Mesendoderm (in vitro differentiated cells): ENCODE data around the gene EHMT2.
A peak's percentile ranks its signal among the peaks of the same experiment; 100 is the strongest.
"Not testable (repeated sequence)": the region's sequence is repeated elsewhere in the genome, so short reads cannot be mapped to it uniquely, and the experiment has no call there.

Source experiments
- DNase-seq: peaks from one replicate; pipeline ENCODE4 v3.0.0; 2013
- H2AK5ac ChIP-seq: 2 replicates; pipeline ENCODE4 v1.6.1; 2013; ENCODE audit warnings: low read length, inconsistent platforms
- H2BK120ac ChIP-seq: 2 replicates; pipeline ENCODE4 v1.6.1; 2013; ENCODE audit warnings: low read depth, mild to moderate bottlenecking, low read length, moderate library complexity, mixed read lengths
- H2BK15ac ChIP-seq: replicated peaks from 2 replicates; pipeline ENCODE4 v1.6.1; 2013; ENCODE audit warnings: low read depth, mild to moderate bottlenecking, moderate library complexity
- H2BK5ac ChIP-seq: 2 replicates; pipeline ENCODE4 v1.6.1; 2013; ENCODE audit warnings: low read length, inconsistent platforms
- H3K18ac ChIP-seq: 2 replicates; pipeline ENCODE4 v1.6.1; 2013; ENCODE audit warnings: mild to moderate bottlenecking, low read length, mixed read lengths
- H3K23ac ChIP-seq: one replicate; pipeline ENCODE4 v1.6.1; 2013; ENCODE audit warnings: low read length
- H3K27ac ChIP-seq: 2 replicates; pipeline ENCODE4 v1.5.1; 2013; ENCODE audit warnings: low read depth, mild to moderate bottlenecking, inconsistent platforms, low read length, moderate library complexity
- H3K27me3 ChIP-seq: 2 replicates; pipeline ENCODE4 v1.6.1; 2013; ENCODE audit warnings: low read length, control low read depth, mild to moderate bottlenecking, inconsistent platforms; ENCODE audit not compliant: insufficient read depth, poor library complexity
- H3K36me3 ChIP-seq: 2 replicates; pipeline ENCODE4 v1.6.1; 2013; ENCODE audit warnings: low read length, inconsistent platforms; ENCODE audit not compliant: control insufficient read depth, insufficient read depth
- H3K4ac ChIP-seq: one replicate; pipeline ENCODE4 v1.6.1; 2013; ENCODE audit warnings: low read depth, mild to moderate bottlenecking, low read length, moderate library complexity
- H3K4me1 ChIP-seq: 2 replicates; pipeline ENCODE4 v1.6.1; 2013; ENCODE audit warnings: low read depth, low read length, inconsistent platforms; ENCODE audit not compliant: control insufficient read depth
- H3K4me2 ChIP-seq: 2 replicates; pipeline ENCODE4 v1.6.1; 2013; ENCODE audit warnings: low read length
- H3K4me3 ChIP-seq: 2 replicates; pipeline ENCODE4 v1.5.1; 2013; ENCODE audit warnings: mild to moderate bottlenecking, low read length
- H3K56ac ChIP-seq: one replicate; pipeline ENCODE4 v1.6.1; 2013; ENCODE audit warnings: low read length
- H3K79me1 ChIP-seq: 2 replicates; pipeline ENCODE4 v1.6.1; 2013; ENCODE audit warnings: low read length, inconsistent platforms
- H3K79me2 ChIP-seq: 2 replicates; pipeline ENCODE4 v1.6.1; 2013; ENCODE audit warnings: mild to moderate bottlenecking, low read length; ENCODE audit not compliant: control insufficient read depth, insufficient read depth
- H3K9ac ChIP-seq: 2 replicates; pipeline ENCODE4 v1.6.1; 2013; ENCODE audit warnings: low read length, inconsistent platforms
- H4K5ac ChIP-seq: one replicate; pipeline ENCODE4 v1.6.1; 2013; ENCODE audit warnings: low read length
- H4K8ac ChIP-seq: one replicate; pipeline ENCODE4 v1.6.1; 2013; ENCODE audit warnings: low read depth, mild to moderate bottlenecking, control low read depth, low read length, moderate library complexity
- WGBS: extraction: QIAGEN DNeasy Blood & Tissue Kit; methylation state at CpG from one replicate; pipeline ENCODE4 v1.1.7; 2013; ENCODE audit warnings: low lambda C conversion rate, missing lambda C conversion rate; ENCODE audit not compliant: insufficient coverage; ENCODE audit errors: extremely low coverage; 5-methylcytosine and 5-hydroxymethylcytosine counted together

Gene EHMT2

GRCh38 chr6:31874084-31874670 lies 23.3 kb downstream of the EHMT2 start:
- H4K5ac ChIP-seq: no peak overlapping the region
- H2AK5ac ChIP-seq: no peak overlapping the region
- DNase-seq: no peak
- H3K18ac ChIP-seq: no peak overlapping the region
- no peak overlapping the region for H3K27ac ChIP-seq
- H3K4me2 ChIP-seq: no peak overlapping the region
- H3K79me1 ChIP-seq: no peaks in the 10 kb centered on the region
- H3K4me3 ChIP-seq: no peak overlapping the region
- WGBS: no CpG with 5 or more reads among the region's 4 CpGs
- H3K56ac ChIP-seq: no peak overlapping the region
- no peak overlapping the region for H2BK5ac ChIP-seq
- no peak overlapping the region for H3K4ac ChIP-seq
- no peak overlapping the region for H3K23ac ChIP-seq
- no peaks in the 10 kb centered on the region for H3K79me2 ChIP-seq
- H2BK15ac ChIP-seq: no peak overlapping the region
- H2BK120ac ChIP-seq: no peak overlapping the region
- no peaks in the 10 kb centered on the region for H3K36me3 ChIP-seq
- H3K27me3 ChIP-seq: no peaks in the 10 kb centered on the region
- no peak overlapping the region for H3K9ac ChIP-seq
- no peak overlapping the region for H4K8ac ChIP-seq
- H3K4me1 ChIP-seq: no peaks in the 10 kb centered on the region

DNA sequence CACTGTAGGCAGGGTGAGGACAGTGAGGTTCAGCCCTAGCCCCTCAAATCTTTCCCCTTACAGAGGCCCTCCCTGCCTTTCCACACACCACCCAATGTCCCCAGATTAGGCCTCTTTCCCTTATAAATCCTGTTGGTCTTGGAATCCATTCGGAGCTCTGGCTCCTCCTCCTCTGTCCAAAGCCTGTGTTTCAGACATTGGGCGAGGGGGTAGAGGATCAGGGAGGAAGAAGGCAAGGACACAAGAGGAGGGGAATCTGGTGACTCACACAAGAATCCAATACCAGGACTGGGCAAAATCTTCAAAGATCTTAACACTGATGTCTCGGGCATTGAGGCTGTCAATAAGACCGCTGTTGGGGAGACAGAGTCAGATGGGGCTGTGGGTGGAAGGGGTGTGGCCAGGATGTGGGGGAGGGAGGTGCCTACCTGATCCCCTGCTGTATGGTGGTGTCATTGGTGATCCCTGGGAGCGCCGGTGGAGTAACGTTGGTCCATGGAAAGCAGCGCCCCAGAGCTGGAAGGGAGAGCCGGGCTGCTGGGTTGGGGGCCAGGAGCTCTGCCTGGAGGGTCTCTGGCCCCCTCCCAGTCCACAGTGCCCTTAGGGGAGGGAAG lies 26.3 kb downstream of the EHMT2 start:
- no CpG with 5 or more reads among the region's 9 CpGs for WGBS
- no peak overlapping the region for H4K5ac ChIP-seq
- DNase-seq: peak; percentile 31
- no peak overlapping the region for H4K8ac ChIP-seq
- H3K4me1 ChIP-seq: no peaks in the 10 kb centered on the region
- no peaks in the 10 kb centered on the region for H3K36me3 ChIP-seq
- H3K56ac ChIP-seq: no peak overlapping the region
- no peaks in the 10 kb centered on the region for H3K79me1 ChIP-seq
- no peaks in the 10 kb centered on the region for H3K79me2 ChIP-seq
- H3K4ac ChIP-seq: no peak overlapping the region
- H2BK120ac ChIP-seq: no peak overlapping the region
- no peak overlapping the region for H3K4me3 ChIP-seq
- H3K27me3 ChIP-seq: no peaks in the 10 kb centered on the region
- no peak overlapping the region for H3K4me2 ChIP-seq
- H2AK5ac ChIP-seq: no peak overlapping the region
- no peak overlapping the region for H3K23ac ChIP-seq
- no peak overlapping the region for H3K27ac ChIP-seq
- H3K9ac ChIP-seq: no peak overlapping the region
- H2BK15ac ChIP-seq: no peak overlapping the region
- H3K18ac ChIP-seq: no peak overlapping the region
- H2BK5ac ChIP-seq: no peak overlapping the region

GRCh38 chr6:31870385-31870921 lies 27.0 kb downstream of the EHMT2 start:
- no CpG with 5 or more reads among the region's 16 CpGs for WGBS
- Histone ChIP-seq H3K4me2 (no peak overlapping the region), H3K23ac (no peak overlapping the region), H4K5ac (no peak overlapping the region), H2BK120ac (no peak overlapping the region), H3K56ac (no peak overlapping the region), H3K4me1 (no peaks in the 10 kb centered on the region), H3K27ac (no peak overlapping the region), H4K8ac (no peak overlapping the region), H3K79me1 (no peaks in the 10 kb centered on the region), H3K4ac (no peak overlapping the region), H3K4me3 (no peak overlapping the region), H2BK15ac (no peak overlapping the region), H3K36me3 (no peaks in the 10 kb centered on the region), H3K18ac (no peak overlapping the region), H2AK5ac (no peak overlapping the region), H2BK5ac (no peak overlapping the region), H3K9ac (no peak overlapping the region), H3K79me2 (no peaks in the 10 kb centered on the region), H3K27me3 (no peaks in the 10 kb centered on the region)
- no peak for DNase-seq

GRCh38 chr6:31869343-31869742 lies 28.2 kb downstream of the EHMT2 start:
- no CpG with 5 or more reads among the region's 8 CpGs for WGBS
- no peaks in the 10 kb centered on the region for H3K79me2 ChIP-seq
- no peak overlapping the region for H4K8ac ChIP-seq
- no peak for DNase-seq
- no peak overlapping the region for H4K5ac ChIP-seq
- H2BK5ac ChIP-seq: no peak overlapping the region
- no peaks in the 10 kb centered on the region for H3K79me1 ChIP-seq
- H3K9ac ChIP-seq: no peak overlapping the region
- no peak overlapping the region for H2AK5ac ChIP-seq
- no peak overlapping the region for H3K56ac ChIP-seq
- no peaks in the 10 kb centered on the region for H3K4me1 ChIP-seq
- H3K27ac ChIP-seq: no peak overlapping the region
- no peak overlapping the region for H2BK120ac ChIP-seq
- no peak overlapping the region for H3K4me3 ChIP-seq
- H3K23ac ChIP-seq: no peak overlapping the region
- H2BK15ac ChIP-seq: no peak overlapping the region
- H3K36me3 ChIP-seq: no peaks in the 10 kb centered on the region
- H3K27me3 ChIP-seq: no peaks in the 10 kb centered on the region
- no peak overlapping the region for H3K4me2 ChIP-seq
- no peak overlapping the region for H3K4ac ChIP-seq
- H3K18ac ChIP-seq: no peak overlapping the region

DNA sequence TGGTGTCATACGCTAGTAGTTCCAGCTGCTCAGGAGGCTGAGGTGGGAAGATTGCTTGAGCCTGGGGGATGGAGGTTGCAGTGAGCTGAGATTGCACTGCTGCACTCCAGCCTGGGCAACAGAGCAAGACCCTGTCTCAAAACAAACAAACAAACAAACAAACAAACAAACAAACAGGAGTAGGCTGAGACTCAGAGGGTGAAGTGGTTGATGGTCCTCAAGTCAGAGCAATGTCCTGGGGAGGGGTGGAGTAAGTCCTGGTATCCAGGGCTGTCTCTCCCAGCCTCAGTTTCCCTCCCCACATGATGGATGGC lies 28.9 kb downstream of the EHMT2 start:
- not testable (repeated sequence) for H3K56ac ChIP-seq, H3K36me3 ChIP-seq, H3K79me1 ChIP-seq, H4K5ac ChIP-seq, H3K4me1 ChIP-seq, DNase-seq, H2BK5ac ChIP-seq, H3K79me2 ChIP-seq, H3K23ac ChIP-seq, H3K27ac ChIP-seq, H2AK5ac ChIP-seq, H2BK120ac ChIP-seq, H3K27me3 ChIP-seq, H2BK15ac ChIP-seq, H3K18ac ChIP-seq, H3K9ac ChIP-seq, H3K4me2 ChIP-seq, H3K4ac ChIP-seq, H4K8ac ChIP-seq, H3K4me3 ChIP-seq
- whole genome bisulfite sequencing: no CpG with 5 or more reads among the region's 1 CpG
